ENCODE data around the gene TELO2. TPM values are rescaled to one million over a fixed set of nuclear protein-coding genes. Genes with fewer than 3 reads are reported as not detected.

The TELO2 gene
- total RNA-seq, 1 experiment from 2014 or later: 20.9 TPM

- DNase-seq (ENCODE audit: low spot score): no peak
Measured at GRCh38 chr16:1535391-1536291, 42.5 kb downstream of the TELO2 start.

GRCh38 chr16:1536601-1537000 lies 43.4 kb downstream of the TELO2 start:
- DNase-seq (ENCODE audit: low spot score): no peak

GRCh38 chr16:1537138-1537577 lies 44.0 kb downstream of the TELO2 start:
- DNase-seq (ENCODE audit: low spot score): no peak

GRCh38 chr16:1537763-1538289 lies 44.7 kb downstream of the TELO2 start:
- no peak for DNase-seq (ENCODE audit: low spot score)

GRCh38 chr16:1538804-1539520 lies 45.8 kb downstream of the TELO2 start:
- no peak for DNase-seq (ENCODE audit: low spot score)

- no peak for DNase-seq (ENCODE audit: low spot score)
Measured at GRCh38 chr16:1539720-1540555, 46.8 kb downstream of the TELO2 start.

GRCh38 chr16:1540556-1540855 lies 47.3 kb downstream of the TELO2 start:
- no peak for DNase-seq (ENCODE audit: low spot score)

- DNase-seq (ENCODE audit: low spot score): no peak
Measured at GRCh38 chr16:1541293-1542165, 48.4 kb downstream of the TELO2 start.

- DNase-seq (ENCODE audit: low spot score): no peak
Measured at GRCh38 chr16:1542166-1542500, 49.0 kb downstream of the TELO2 start.

- no peak for DNase-seq (ENCODE audit: low spot score)
Measured at GRCh38 chr16:1542533-1542932, 49.4 kb downstream of the TELO2 start.

- DNase-seq (ENCODE audit: low spot score): peak; percentile 95
Measured at GRCh38 chr16:1543085-1543896, 50.1 kb downstream of the TELO2 start.

GRCh38 chr16:1545044-1546040 lies 52.2 kb downstream of the TELO2 start:
- DNase-seq (ENCODE audit: low spot score): no peak

- no peak for DNase-seq (ENCODE audit: low spot score)
Measured at GRCh38 chr16:1546430-1546829, 53.3 kb downstream of the TELO2 start.

- no peak for DNase-seq (ENCODE audit: low spot score)
Measured at GRCh38 chr16:1548233-1548632, 55.1 kb downstream of the TELO2 start.

GRCh38 chr16:1548727-1549126 lies 55.6 kb downstream of the TELO2 start:
- no peak for DNase-seq (ENCODE audit: low spot score)

GRCh38 chr16:1550069-1550468 lies 56.9 kb downstream of the TELO2 start:
- DNase-seq (ENCODE audit: low spot score): no peak

GRCh38 chr16:1550696-1551095 lies 57.5 kb downstream of the TELO2 start:
- no peak for DNase-seq (ENCODE audit: low spot score)

GRCh38 chr16:1551166-1551565 lies 58.0 kb downstream of the TELO2 start:
- DNase-seq (ENCODE audit: low spot score): no peak

- DNase-seq (ENCODE audit: low spot score): no peak
Measured at GRCh38 chr16:1552129-1552528, 59.0 kb downstream of the TELO2 start.
